Measurements from ENCODE around the gene RPP21.
A peak's percentile ranks its signal among the peaks of the same experiment; 100 is the strongest.

Gene RPP21

GRCh38 chr6:30319146-30319835 is 25.7 kb upstream of the RPP21 start:
- peaks cover 0 to 12% (median 10%) of the 10 kb centered on the region in 5 donors for H3K36me3 ChIP-seq (ENCODE audit: control insufficient read depth in 5 of 5, insufficient read depth in 5 of 5, low read length in 5 of 5)
- H3K27ac ChIP-seq (ENCODE audit: low read depth, low read length) = no peak overlapping the region
- no peak overlapping the region for H3K9ac ChIP-seq (ENCODE audit: low read length in 5 of 5)
- H3K4me3 ChIP-seq (ENCODE audit: low read depth in 1 of 5, low read length in 5 of 5) = no peak overlapping the region
- H3K9me3 ChIP-seq (ENCODE audit: control insufficient read depth in 5 of 5, low read length in 5 of 5) = no peaks in the 10 kb centered on the region
- H3K4me1 ChIP-seq (ENCODE audit: control insufficient read depth in 5 of 5, insufficient read depth in 5 of 5, low read length in 5 of 5) = peaks cover 0 to 29% (median 21%) of the 10 kb centered on the region in 5 donors
- no peaks in the 10 kb centered on the region for H3K27me3 ChIP-seq (ENCODE audit: control insufficient read depth in 5 of 5, insufficient read depth in 4 of 5, low read length in 5 of 5)

- Histone ChIP-seq H3K4me3 (ENCODE audit: low read depth in 1 of 5, low read length in 5 of 5) (no peak overlapping the region), H3K9me3 (ENCODE audit: control insufficient read depth in 5 of 5, low read length in 5 of 5) (no peaks in the 10 kb centered on the region), H3K36me3 (ENCODE audit: control insufficient read depth in 5 of 5, insufficient read depth in 5 of 5, low read length in 5 of 5) (peaks cover 0 to under 1% (median 0%) of the 10 kb centered on the region in 5 donors), H3K27me3 (ENCODE audit: control insufficient read depth in 5 of 5, insufficient read depth in 4 of 5, low read length in 5 of 5) (no peaks in the 10 kb centered on the region), H3K9ac (ENCODE audit: low read length in 5 of 5) (no peak overlapping the region), H3K27ac (ENCODE audit: low read depth, low read length) (no peak overlapping the region), H3K4me1 (ENCODE audit: control insufficient read depth in 5 of 5, insufficient read depth in 5 of 5, low read length in 5 of 5) (peaks cover 2 to 48% (median 39%) of the 10 kb centered on the region in 5 donors)
These were observed 23.1 kb upstream of the RPP21 start for GRCh38 chr6:30321692-30322388.

GRCh38 chr6:30322527-30323501 is 22.1 kb upstream of the RPP21 start:
- Histone ChIP-seq H3K27ac (ENCODE audit: low read depth, low read length) (no peak overlapping the region), H3K9ac (ENCODE audit: low read length in 5 of 5) (no peak overlapping the region)

DNA sequence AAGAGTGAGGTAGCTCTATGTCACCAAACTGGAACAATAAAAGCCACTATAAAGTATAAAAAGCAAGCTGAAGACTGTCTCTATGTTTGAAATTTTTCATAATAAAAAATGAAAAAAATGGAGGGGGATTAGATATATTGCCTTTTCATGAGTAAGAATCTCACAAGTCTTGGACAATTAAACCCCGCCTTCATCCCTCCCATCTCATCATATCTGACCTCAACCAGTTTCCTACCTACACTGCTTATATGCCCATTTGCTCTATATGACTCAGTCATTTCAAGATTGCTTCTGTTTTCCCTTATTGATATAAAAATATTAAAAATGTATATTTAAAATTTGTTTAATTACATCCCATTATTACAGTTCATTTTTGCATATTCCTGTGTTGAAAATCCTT is 21.1 kb upstream of the RPP21 start:
- Histone ChIP-seq H3K36me3 (ENCODE audit: control insufficient read depth in 5 of 5, insufficient read depth in 5 of 5, low read length in 5 of 5) (no peaks in the 10 kb centered on the region), H3K27me3 (ENCODE audit: control insufficient read depth in 5 of 5, insufficient read depth in 4 of 5, low read length in 5 of 5) (no peaks in the 10 kb centered on the region), H3K9ac (ENCODE audit: low read length in 5 of 5) (no peak overlapping the region), H3K9me3 (ENCODE audit: control insufficient read depth in 5 of 5, low read length in 5 of 5) (no peaks in the 10 kb centered on the region), H3K4me1 (ENCODE audit: control insufficient read depth in 5 of 5, insufficient read depth in 5 of 5, low read length in 5 of 5) (peaks cover 5 to 57% (median 49%) of the 10 kb centered on the region in 5 donors), H3K27ac (ENCODE audit: low read depth, low read length) (no peak overlapping the region), H3K4me3 (ENCODE audit: low read depth in 1 of 5, low read length in 5 of 5) (no peak overlapping the region)

More at GRCh38 chr6:30322527-30323501, 22.1 kb upstream of the RPP21 start:
- Histone ChIP-seq H3K36me3 (ENCODE audit: control insufficient read depth in 5 of 5, insufficient read depth in 5 of 5, low read length in 5 of 5) (no peaks in the 10 kb centered on the region), H3K9me3 (ENCODE audit: control insufficient read depth in 5 of 5, low read length in 5 of 5) (no peaks in the 10 kb centered on the region), H3K4me1 (ENCODE audit: control insufficient read depth in 5 of 5, insufficient read depth in 5 of 5, low read length in 5 of 5) (peaks cover 5 to 56% (median 48%) of the 10 kb centered on the region in 5 donors), H3K27me3 (ENCODE audit: control insufficient read depth in 5 of 5, insufficient read depth in 4 of 5, low read length in 5 of 5) (no peaks in the 10 kb centered on the region), H3K4me3 (ENCODE audit: low read depth in 1 of 5, low read length in 5 of 5) (no peak overlapping the region)

DNA sequence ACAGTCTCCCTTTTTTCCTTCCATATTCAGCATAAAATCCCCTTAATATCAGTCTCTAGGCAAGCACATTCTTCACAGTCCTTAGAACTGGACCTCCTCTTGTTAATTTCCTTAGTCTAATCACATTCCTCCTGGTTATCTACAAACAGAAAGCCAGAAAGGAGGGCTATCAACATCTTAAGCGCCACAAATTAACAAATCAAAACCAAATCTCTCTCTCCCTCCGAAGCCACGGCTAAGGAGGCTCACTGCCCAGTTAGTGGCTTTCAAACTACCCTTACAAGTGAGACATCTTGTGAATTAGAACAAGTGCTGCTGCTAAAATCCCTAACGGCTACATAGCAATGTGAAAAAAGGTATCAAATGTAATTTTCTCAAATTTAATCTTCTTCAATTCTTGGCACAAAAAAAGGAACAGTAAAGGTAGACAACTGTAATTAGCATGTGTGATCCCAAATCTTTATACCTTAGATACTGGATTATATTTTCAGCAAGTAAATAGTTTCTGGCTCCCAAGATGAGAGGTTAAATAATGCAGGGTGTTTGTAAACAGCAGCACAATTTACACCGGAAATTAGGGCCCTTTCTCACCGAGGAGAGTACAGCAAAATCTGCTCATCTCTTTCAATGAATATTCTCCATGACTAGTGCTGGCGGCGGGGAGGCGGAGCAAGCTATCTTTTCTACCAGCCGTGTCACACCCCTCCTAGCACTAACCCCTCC is 19.6 kb upstream of the RPP21 start:
- Histone ChIP-seq H3K27ac (ENCODE audit: low read depth, low read length) (peak overlapping the region; percentile 95), H3K4me1 (ENCODE audit: control insufficient read depth in 5 of 5, insufficient read depth in 5 of 5, low read length in 5 of 5) (peaks cover 5 to 54% (median 48%) of the 10 kb centered on the region in 5 donors), H3K9ac (ENCODE audit: low read length in 5 of 5) (peak overlapping the region; percentile 95 to 98 (median 96))

GRCh38 chr6:30325873-30326525 is 19.0 kb upstream of the RPP21 start:
- H3K4me1 ChIP-seq (ENCODE audit: control insufficient read depth in 5 of 5, insufficient read depth in 5 of 5, low read length in 5 of 5) = peaks cover 5 to 47% (median 42%) of the 10 kb centered on the region in 5 donors

More for the DNA sequence above, 19.6 kb upstream of the RPP21 start:
- Histone ChIP-seq H3K27me3 (ENCODE audit: control insufficient read depth in 5 of 5, insufficient read depth in 4 of 5, low read length in 5 of 5) (no peaks in the 10 kb centered on the region), H3K9me3 (ENCODE audit: control insufficient read depth in 5 of 5, low read length in 5 of 5) (no peaks in the 10 kb centered on the region), H3K36me3 (ENCODE audit: control insufficient read depth in 5 of 5, insufficient read depth in 5 of 5, low read length in 5 of 5) (peaks cover 7 to 12% (median 12%) of the 10 kb centered on the region in 5 donors), H3K4me3 (ENCODE audit: low read depth in 1 of 5, low read length in 5 of 5) (peak overlapping the region; percentile 89 to 99 (median 93))

DNA sequence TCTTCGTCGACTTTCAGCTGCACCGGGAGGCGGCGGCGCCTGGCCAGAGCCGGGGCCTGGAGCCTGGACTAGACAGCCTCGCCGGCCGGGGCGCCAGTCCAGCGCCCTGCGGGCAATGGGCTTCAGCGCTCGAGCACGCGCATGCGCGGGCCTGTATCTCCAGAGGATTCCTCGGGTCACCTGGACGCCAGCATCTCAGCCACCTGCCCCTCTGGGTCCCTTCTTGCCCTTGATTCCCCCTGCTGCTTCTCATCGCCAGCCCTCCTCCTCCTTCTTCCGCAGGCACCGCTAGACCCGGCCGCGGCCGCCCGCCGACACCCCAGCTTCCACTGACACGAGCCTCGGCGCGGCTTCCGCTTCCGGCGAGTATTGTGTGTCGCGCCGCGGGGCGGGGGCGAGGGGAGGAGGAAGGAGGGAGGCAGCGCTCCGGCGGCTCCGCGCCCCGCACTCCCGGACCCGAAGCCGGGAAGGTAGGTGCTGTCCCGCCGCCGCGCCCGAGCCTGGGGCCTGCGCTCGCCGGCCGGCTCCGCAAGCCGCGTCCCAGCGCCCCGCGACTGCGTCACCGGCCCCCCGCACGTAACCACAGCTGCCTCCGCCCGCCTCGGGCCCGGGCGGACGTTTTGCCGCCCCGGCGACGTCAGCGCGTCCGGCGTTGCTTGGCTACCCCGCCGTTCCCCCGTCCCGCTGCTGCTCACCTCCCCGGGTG is 18.3 kb upstream of the RPP21 start, which contains the start of gene TRIM39:
TSS of gene TRIM39 (plus strand) at position 402 of the 706 bp plus-strand sequence. CDS start 2,391 bp downstream, outside the sequence.
- Histone ChIP-seq H3K27ac (ENCODE audit: low read depth, low read length) (peak within 1 kb of the TSS; percentile 95), H3K4me3 (ENCODE audit: low read depth in 1 of 5, low read length in 5 of 5) (peak within 1 kb of the TSS; percentile 89 to 99 (median 93)), H3K9ac (ENCODE audit: low read length in 5 of 5) (peak within 1 kb of the TSS; percentile 95 to 98 (median 96)), H3K4me1 (ENCODE audit: control insufficient read depth in 5 of 5, insufficient read depth in 5 of 5, low read length in 5 of 5) (peaks cover 5 to 41% (median 35%) of the 10 kb centered on the region in 5 donors), H3K36me3 (ENCODE audit: control insufficient read depth in 5 of 5, insufficient read depth in 5 of 5, low read length in 5 of 5) (peaks cover 15 to 25% (median 24%) of the 10 kb centered on the region in 5 donors), H3K27me3 (ENCODE audit: control insufficient read depth in 5 of 5, insufficient read depth in 4 of 5, low read length in 5 of 5) (no peaks in the 10 kb centered on the region), H3K9me3 (ENCODE audit: control insufficient read depth in 5 of 5, low read length in 5 of 5) (no peaks in the 10 kb centered on the region)

More at GRCh38 chr6:30325873-30326525, 19.0 kb upstream of the RPP21 start:
- H3K27ac ChIP-seq (ENCODE audit: low read depth, low read length) = peak overlapping the region; percentile 95
- no peaks in the 10 kb centered on the region for H3K27me3 ChIP-seq (ENCODE audit: control insufficient read depth in 5 of 5, insufficient read depth in 4 of 5, low read length in 5 of 5)
- peak overlapping the region; percentile 89 to 99 (median 93) for H3K4me3 ChIP-seq (ENCODE audit: low read depth in 1 of 5, low read length in 5 of 5)
- H3K9ac ChIP-seq (ENCODE audit: low read length in 5 of 5) = peak overlapping the region; percentile 95 to 98 (median 96)
- H3K9me3 ChIP-seq (ENCODE audit: control insufficient read depth in 5 of 5, low read length in 5 of 5) = no peaks in the 10 kb centered on the region
- H3K36me3 ChIP-seq (ENCODE audit: control insufficient read depth in 5 of 5, insufficient read depth in 5 of 5, low read length in 5 of 5) = peaks cover 9 to 19% (median 18%) of the 10 kb centered on the region in 5 donors

- no peaks in the 10 kb centered on the region for H3K9me3 ChIP-seq (ENCODE audit: control insufficient read depth in 5 of 5, low read length in 5 of 5)
- H3K9ac ChIP-seq (ENCODE audit: low read length in 5 of 5) = peak overlapping the region; percentile 74 to 97 (median 86)
- H3K4me3 ChIP-seq (ENCODE audit: low read depth in 1 of 5, low read length in 5 of 5) = peak overlapping the region; percentile 89 to 97 (median 93)
- H3K36me3 ChIP-seq (ENCODE audit: control insufficient read depth in 5 of 5, insufficient read depth in 5 of 5, low read length in 5 of 5) = peaks cover 21 to 31% (median 29%) of the 10 kb centered on the region in 5 donors
- H3K27ac ChIP-seq (ENCODE audit: low read depth, low read length) = peak overlapping the region; percentile 95
- H3K4me1 ChIP-seq (ENCODE audit: control insufficient read depth in 5 of 5, insufficient read depth in 5 of 5, low read length in 5 of 5) = peaks cover 5 to 35% (median 31%) of the 10 kb centered on the region in 5 donors
- H3K27me3 ChIP-seq (ENCODE audit: control insufficient read depth in 5 of 5, insufficient read depth in 4 of 5, low read length in 5 of 5) = no peaks in the 10 kb centered on the region
These were observed 17.7 kb upstream of the RPP21 start for GRCh38 chr6:30327232-30327746.
